Putamen (tissue), 1 donor: ENCODE data around the gene RITA1.
A peak's percentile ranks its signal among the peaks of the same experiment; 100 is the strongest.

Experiments
- DNase-seq: peaks from one replicate; pipeline ENCODE4 v3.0.0-alpha.2; 2016; ENCODE audit warnings: low spot score

Gene RITA1

GRCh38 chr12:113154351-113154973 is 31.1 kb upstream of the RITA1 start:
- DNase-seq: no peak

- no peak for DNase-seq
These were observed 30.5 kb upstream of the RITA1 start for GRCh38 chr12:113155060-113155459.

- DNase-seq: no peak
These were observed 29.9 kb upstream of the RITA1 start for GRCh38 chr12:113155646-113156045.

- no peak for DNase-seq
These were observed 28.2 kb upstream of the RITA1 start for GRCh38 chr12:113157218-113157859.

GRCh38 chr12:113158439-113159203 is 26.9 kb upstream of the RITA1 start:
- DNase-seq: no peak

- DNase-seq: peak; percentile 80
These were observed 25.6 kb upstream of the RITA1 start for GRCh38 chr12:113159937-113160336.

GRCh38 chr12:113161415-113162016 is 24.0 kb upstream of the RITA1 start:
- DNase-seq: peak; percentile 90

GRCh38 chr12:113162102-113163029 is 23.2 kb upstream of the RITA1 start:
- DNase-seq: no peak

GRCh38 chr12:113163030-113163360 is 22.5 kb upstream of the RITA1 start:
- no peak for DNase-seq

GRCh38 chr12:113164014-113164413 is 21.5 kb upstream of the RITA1 start:
- no peak for DNase-seq

- DNase-seq: no peak
These were observed 19.7 kb upstream of the RITA1 start for GRCh38 chr12:113165521-113166450.

GRCh38 chr12:113167868-113168267 is 17.7 kb upstream of the RITA1 start:
- DNase-seq: no peak

DNA sequence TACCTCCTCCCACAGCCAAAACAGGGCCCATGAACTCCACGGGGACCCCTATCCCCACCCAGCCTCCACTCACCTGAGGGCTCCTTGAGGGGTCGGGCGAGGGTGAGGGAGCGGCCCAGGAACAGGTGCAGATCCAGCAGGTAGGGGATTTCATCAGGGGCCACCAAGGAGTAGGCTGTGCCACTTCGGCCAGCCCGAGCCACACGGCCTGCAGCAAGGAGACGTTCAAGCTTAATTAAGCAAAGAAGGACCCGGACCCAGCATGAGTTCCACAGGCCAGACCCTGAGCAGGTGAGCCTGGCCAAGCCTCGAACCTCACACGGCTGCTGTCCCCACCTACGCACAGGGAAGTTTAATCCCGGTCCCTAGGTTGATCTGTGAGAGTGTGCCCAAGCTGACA is 15.8 kb upstream of the RITA1 start:
- no peak for DNase-seq

- DNase-seq: no peak
These were observed 15.1 kb upstream of the RITA1 start for GRCh38 chr12:113170457-113170856.

GRCh38 chr12:113170926-113171325 is 14.6 kb upstream of the RITA1 start:
- no peak for DNase-seq

DNA sequence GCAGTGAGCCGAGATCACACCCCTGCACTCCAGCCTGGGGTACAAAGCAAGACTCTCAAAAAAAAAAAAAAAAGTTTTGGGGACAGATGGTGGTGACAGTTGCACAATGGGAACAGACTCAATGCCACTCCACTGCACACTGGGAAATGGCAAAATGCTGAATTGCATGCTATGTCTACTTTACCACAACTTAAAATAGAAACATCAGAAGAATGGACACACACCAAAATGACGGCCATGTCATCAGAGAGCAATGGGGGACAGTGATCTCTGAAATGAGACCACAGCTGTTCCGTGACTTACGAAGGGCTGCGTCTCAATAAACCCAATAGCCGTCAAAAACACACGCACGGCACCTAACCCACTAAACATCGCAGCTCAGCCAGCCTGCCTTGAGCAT is 14.0 kb upstream of the RITA1 start:
- no peak for DNase-seq

GRCh38 chr12:113172185-113172584 is 13.3 kb upstream of the RITA1 start:
- DNase-seq: no peak

DNA sequence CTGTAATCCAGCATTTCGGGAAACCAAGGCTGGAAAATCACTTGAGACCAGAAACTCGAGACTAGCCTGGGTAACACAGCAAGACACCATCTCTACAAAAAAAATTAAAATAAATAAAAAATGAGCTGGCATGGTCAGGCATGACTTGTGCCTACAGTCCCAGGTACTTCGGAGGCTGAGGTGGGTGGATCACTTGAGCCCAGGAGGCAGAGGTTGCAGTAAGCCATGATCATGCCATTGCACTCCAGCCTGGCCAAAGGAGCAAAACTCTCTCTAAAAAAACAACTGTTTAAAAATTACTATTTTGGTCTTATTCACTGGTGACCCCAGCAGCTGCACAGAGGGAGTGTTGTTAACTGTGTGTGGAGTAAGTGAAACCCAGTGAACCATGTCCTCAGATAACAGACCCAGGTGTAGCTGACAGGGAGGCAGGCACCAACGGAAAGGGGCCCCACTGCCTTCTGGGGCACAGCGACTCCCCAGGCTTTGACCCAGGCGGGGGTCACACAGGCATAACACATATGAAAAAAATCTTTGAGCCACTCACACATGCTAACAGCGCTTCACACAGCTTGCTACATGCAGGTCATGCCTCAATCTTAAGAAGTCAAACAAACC is 12.3 kb upstream of the RITA1 start:
- no peak for DNase-seq

DNA sequence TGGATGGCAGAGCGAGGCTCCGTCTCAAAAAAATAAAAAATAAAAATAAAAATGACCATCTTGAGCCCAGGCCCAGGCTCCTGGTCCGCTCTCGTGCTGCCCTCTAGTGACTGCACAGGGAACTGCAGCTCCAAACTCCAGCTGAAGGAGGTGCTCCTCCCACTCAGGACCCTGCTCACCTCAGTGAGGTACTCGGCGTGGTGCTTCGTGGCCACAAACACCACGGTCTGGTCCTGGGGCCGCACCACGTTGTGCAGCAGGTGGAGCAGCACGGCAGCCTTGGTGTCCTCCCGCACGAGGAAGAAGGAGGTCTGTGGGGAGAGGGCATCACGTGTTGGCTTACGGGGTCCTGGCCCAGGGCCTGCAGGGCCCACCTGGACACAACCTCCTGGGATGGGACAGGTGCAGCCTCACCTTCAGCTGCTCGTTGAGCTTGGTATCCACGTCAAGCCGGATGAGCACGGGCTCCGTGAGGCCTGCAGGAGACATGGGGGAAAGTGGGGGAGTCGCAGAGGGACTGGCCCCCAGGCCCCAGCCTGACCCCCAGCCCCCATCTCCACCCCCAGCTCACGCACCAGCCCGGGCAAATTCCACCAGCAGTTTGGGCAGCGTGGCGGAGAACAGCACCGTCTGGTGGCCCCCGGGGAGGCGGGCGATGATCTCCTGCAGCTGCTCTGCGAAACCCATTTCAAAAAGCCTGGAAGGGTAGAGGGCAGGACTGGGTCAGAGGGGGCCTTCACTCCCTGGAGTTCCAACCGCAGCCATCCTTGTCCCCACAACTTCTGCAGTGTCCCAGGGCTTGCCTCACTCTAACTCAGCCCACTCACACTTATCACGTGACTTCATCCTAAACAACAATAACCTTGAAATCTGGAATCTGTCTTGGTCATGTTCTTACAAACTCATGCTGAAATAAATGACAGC is 10.8 kb upstream of the RITA1 start:
- no peak for DNase-seq
